ENCODE data around the gene ARID1B.

DNA sequence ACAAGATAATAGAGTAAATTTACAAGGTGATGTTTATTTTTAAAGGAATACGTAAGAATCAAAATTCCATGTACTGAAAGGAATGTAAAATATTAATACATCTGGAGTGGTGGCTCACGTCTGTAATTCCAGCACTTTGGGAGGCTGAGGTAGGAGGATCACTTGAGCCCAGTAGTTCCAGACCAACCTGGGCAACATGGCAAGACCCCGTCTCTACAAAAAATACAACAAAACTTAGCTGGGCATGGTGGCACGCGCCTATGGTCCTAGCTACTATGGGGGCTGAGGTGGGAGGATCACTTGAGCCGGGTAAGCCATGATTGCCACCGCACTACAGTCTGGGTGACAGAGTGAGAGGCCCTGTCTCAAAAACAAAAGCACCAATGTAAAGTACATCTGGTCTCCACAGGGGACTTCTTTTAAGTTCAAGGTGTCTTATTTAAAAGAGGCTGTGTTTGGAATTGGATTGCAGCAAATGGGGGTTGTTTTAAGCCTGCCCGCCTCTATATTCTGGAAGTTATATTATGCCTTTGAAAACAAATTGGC lies 36.9 kb downstream of the ARID1B start:
- TF ChIP-seq, protein P1, sequence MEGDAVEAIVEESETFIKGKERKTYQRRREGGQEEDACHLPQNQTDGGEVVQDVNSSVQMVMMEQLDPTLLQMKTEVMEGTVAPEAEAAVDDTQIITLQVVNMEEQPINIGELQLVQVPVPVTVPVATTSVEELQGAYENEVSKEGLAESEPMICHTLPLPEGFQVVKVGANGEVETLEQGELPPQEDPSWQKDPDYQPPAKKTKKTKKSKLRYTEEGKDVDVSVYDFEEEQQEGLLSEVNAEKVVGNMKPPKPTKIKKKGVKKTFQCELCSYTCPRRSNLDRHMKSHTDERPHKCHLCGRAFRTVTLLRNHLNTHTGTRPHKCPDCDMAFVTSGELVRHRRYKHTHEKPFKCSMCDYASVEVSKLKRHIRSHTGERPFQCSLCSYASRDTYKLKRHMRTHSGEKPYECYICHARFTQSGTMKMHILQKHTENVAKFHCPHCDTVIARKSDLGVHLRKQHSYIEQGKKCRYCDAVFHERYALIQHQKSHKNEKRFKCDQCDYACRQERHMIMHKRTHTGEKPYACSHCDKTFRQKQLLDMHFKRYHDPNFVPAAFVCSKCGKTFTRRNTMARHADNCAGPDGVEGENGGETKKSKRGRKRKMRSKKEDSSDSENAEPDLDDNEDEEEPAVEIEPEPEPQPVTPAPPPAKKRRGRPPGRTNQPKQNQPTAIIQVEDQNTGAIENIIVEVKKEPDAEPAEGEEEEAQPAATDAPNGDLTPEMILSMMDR (IDR thresholded peaks at IDR 0.05; ENCODE audit: insufficient read depth, low read length, poor library complexity, severe bottlenecking) = no peak
- no peak for TF ChIP-seq EZH2phosphoT487 (conservative IDR thresholded peaks at IDR 0.05; ENCODE audit: low read length)
